Parathyroid adenoma (tissue), 2 donors: ENCODE results near the gene MAPK9.

Source experiments
- H2AFZ ChIP-seq: fragments of 300-600 bp; sonication (generic); one replicate; pipeline ENCODE4 v1.7.0; 2017; ENCODE audit warnings: antibody characterized with exemption, mild to moderate bottlenecking
- H3K27ac ChIP-seq: fragments of 300-600 bp; sonication (generic); one replicate; pipeline ENCODE4 v1.7.0; 2017
- H3K27me3 ChIP-seq: fragments of 300-600 bp; sonication (generic); one replicate; pipeline ENCODE4 v1.7.0; 2017; ENCODE audit warnings: low read length; ENCODE audit not compliant: control insufficient read depth, insufficient read depth
- H3K36me3 ChIP-seq: fragments of 300-600 bp; sonication (generic); one replicate; pipeline ENCODE4 v1.7.0; 2017; ENCODE audit warnings: low read length; ENCODE audit not compliant: control insufficient read depth, insufficient read depth
- H3K4me1 ChIP-seq: fragments of 300-600 bp; sonication (generic); one replicate; pipeline ENCODE4 v1.7.0; 2017; ENCODE audit warnings: control low read depth
- H3K4me2 ChIP-seq: fragments of 300-600 bp; sonication (generic); one replicate; pipeline ENCODE4 v1.7.0; 2017; ENCODE audit warnings: low read length
- H3K4me3 ChIP-seq: fragments of 300-600 bp; sonication (generic); one replicate; pipeline ENCODE4 v1.7.0; 2017; ENCODE audit warnings: low read depth, low read length
- H3K79me2 ChIP-seq: fragments of 300-600 bp; sonication (generic); one replicate; pipeline ENCODE4 v1.7.0; 2017; ENCODE audit warnings: control low read depth
- H3K9ac ChIP-seq: fragments of 300-600 bp; sonication (generic); one replicate; pipeline ENCODE4 v1.7.0; 2017; ENCODE audit warnings: mild to moderate bottlenecking
- H3K9me3 ChIP-seq: fragments of 300-600 bp; sonication (generic); one replicate; pipeline ENCODE4 v1.7.0; 2017; ENCODE audit warnings: low read length; ENCODE audit not compliant: control insufficient read depth
- CTCF ChIP-seq: fragments of 300-600 bp; sonication (generic); IDR thresholded peaks from one replicate; pipeline ENCODE4 v1.7.0; 2017; ENCODE audit warnings: antibody characterized with exemption, mild to moderate bottlenecking
- donor health status: primary hyperparathyroidism.

The MAPK9 gene

GRCh38 chr5:180289966-180290365 is 1.9 kb downstream of the MAPK9 start:
- H3K4me1 ChIP-seq: peaks cover 18% of the 10 kb centered on the region

GRCh38 chr5:180289433-180289832 is 2.5 kb downstream of the MAPK9 start:
- Histone ChIP-seq H2AFZ (no peak overlapping the region), H3K4me3 (no peak overlapping the region), H3K27me3 (no peaks in the 10 kb centered on the region), H3K36me3 (no peaks in the 10 kb centered on the region), H3K9me3 (no peaks in the 10 kb centered on the region), H3K79me2 (peaks cover 34% of the 10 kb centered on the region), H3K4me1 (peaks cover 18% of the 10 kb centered on the region), H3K4me2 (peak overlapping the region; percentile 38), H3K9ac (no peak overlapping the region), H3K27ac (no peak overlapping the region)
- TF ChIP-seq CTCF: no peak

More at GRCh38 chr5:180289966-180290365, 1.9 kb downstream of the MAPK9 start:
- no peaks in the 10 kb centered on the region for H3K9me3 ChIP-seq
- H3K4me3 ChIP-seq: no peak overlapping the region
- no peaks in the 10 kb centered on the region for H3K36me3 ChIP-seq
- no peak overlapping the region for H2AFZ ChIP-seq
- H3K9ac ChIP-seq: no peak overlapping the region
- peak overlapping the region; percentile 88 for H3K4me2 ChIP-seq
- H3K27me3 ChIP-seq: no peaks in the 10 kb centered on the region
- H3K27ac ChIP-seq: no peak overlapping the region
- no peak for TF ChIP-seq CTCF
- peaks cover 32% of the 10 kb centered on the region for H3K79me2 ChIP-seq

- Histone ChIP-seq H3K9ac (no peak overlapping the region), H3K79me2 (peaks cover 34% of the 10 kb centered on the region), H3K4me2 (no peak overlapping the region), H3K4me3 (no peak overlapping the region), H3K36me3 (no peaks in the 10 kb centered on the region), H3K27me3 (no peaks in the 10 kb centered on the region), H3K9me3 (no peaks in the 10 kb centered on the region), H2AFZ (no peak overlapping the region), H3K4me1 (peaks cover 16% of the 10 kb centered on the region), H3K27ac (no peak overlapping the region)
- TF ChIP-seq CTCF: no peak
These were observed 4.0 kb downstream of the MAPK9 start for GRCh38 chr5:180287868-180288267.

GRCh38 chr5:180287404-180287803 is 4.5 kb downstream of the MAPK9 start:
- peaks cover 16% of the 10 kb centered on the region for H3K4me1 ChIP-seq
- no peak overlapping the region for H3K27ac ChIP-seq
- H3K27me3 ChIP-seq: no peaks in the 10 kb centered on the region
- H3K36me3 ChIP-seq: no peaks in the 10 kb centered on the region
- no peak for TF ChIP-seq CTCF
- H2AFZ ChIP-seq: no peak overlapping the region
- peaks cover 37% of the 10 kb centered on the region for H3K79me2 ChIP-seq
- no peak overlapping the region for H3K9ac ChIP-seq
- no peak overlapping the region for H3K4me3 ChIP-seq
- H3K4me2 ChIP-seq: no peak overlapping the region
- H3K9me3 ChIP-seq: no peaks in the 10 kb centered on the region

- peaks cover 11% of the 10 kb centered on the region for H3K4me1 ChIP-seq
- H3K9ac ChIP-seq: no peak overlapping the region
- no peak overlapping the region for H3K4me3 ChIP-seq
- H3K36me3 ChIP-seq: no peaks in the 10 kb centered on the region
- H3K9me3 ChIP-seq: no peaks in the 10 kb centered on the region
- no peak overlapping the region for H2AFZ ChIP-seq
- no peak for TF ChIP-seq CTCF
- H3K27me3 ChIP-seq: no peaks in the 10 kb centered on the region
- no peak overlapping the region for H3K4me2 ChIP-seq
- H3K79me2 ChIP-seq: peaks cover 33% of the 10 kb centered on the region
- no peak overlapping the region for H3K27ac ChIP-seq
These were observed 7.7 kb downstream of the MAPK9 start for GRCh38 chr5:180284149-180284548.
